Measurements from ENCODE around the gene NKX3-2.

DNA sequence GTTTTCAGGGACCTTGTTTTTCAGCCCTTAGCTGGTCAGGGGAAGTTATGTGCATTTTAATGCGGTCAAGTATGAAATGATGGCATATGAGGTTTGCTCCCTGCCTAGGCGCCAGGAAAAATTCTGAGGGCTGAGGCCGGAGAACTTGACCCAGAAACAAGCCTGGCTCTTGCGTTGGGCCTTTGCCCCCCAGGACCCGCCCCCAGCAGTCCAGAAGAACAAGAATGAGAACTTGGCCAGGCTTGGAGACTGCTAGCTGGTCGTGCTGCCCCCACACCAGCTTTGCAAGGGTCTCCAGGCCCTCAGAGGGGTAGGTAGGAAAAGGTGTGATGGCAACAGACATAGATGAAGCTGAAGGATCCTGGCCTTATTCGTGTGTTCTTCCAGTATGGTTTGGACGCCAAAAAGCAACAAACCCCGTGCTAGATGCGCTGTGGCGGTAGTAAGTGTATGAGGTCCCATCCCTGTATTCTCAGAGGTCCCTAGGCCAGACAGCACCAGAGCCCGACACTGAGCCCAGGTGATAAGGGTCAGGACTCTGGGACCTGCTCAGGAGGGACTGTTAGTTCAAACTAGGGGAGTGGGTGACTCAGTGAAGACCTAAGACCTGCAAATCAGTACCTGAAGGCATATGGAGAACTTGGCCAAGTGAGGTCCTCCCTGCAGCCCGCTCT lies 10.5 kb downstream of the NKX3-2 start:
- TF ChIP-seq POLR2AphosphoS5 (IDR thresholded peaks at IDR 0.05) (no peak), POLR2A (IDR thresholded peaks at IDR 0.05) (no peak)
